Tibial nerve (tissue), 4 donors: ENCODE measurements around the gene TMEM259.

Experiments
- CTCF ChIP-seq, 5 experiments: fragments of 200-600 bp in 3 of 5; fragments of 450-650 bp in 2 of 5; sonication (generic) in 3 of 5; IDR thresholded peaks; one replicate each; pipeline ENCODE4 v1.5.1; 2016 to 2019; ENCODE audit warnings: antibody characterized with exemption in 5 of 5, mild to moderate bottlenecking in 3 of 5, moderate library complexity in 2 of 5
- EP300 ChIP-seq, 2 donors: sonication (generic); formaldehyde crosslinking; IDR thresholded peaks; one replicate each; pipeline ENCODE4 v1.6.1; 2017; ENCODE audit warnings: antibody characterized with exemption in 2 of 2, mild to moderate bottlenecking in 1 of 2
- POLR2A ChIP-seq, 2 donors: fragments of 450-650 bp; IDR thresholded peaks; one replicate each; pipeline ENCODE4 v1.6.1; 2017; ENCODE audit warnings: antibody characterized with exemption in 2 of 2, mild to moderate bottlenecking in 2 of 2, moderate library complexity in 2 of 2

- TF ChIP-seq CTCF (IDR thresholded peaks at IDR 0.05) (no peak), EP300 (IDR thresholded peaks at IDR 0.05) (no peak), POLR2A (IDR thresholded peaks at IDR 0.05) (no peak)
These were observed 31.4 kb downstream of the TMEM259 start for GRCh38 chr19:989381-990081.
